HG03342 (cell line): ENCODE results near the gene C1orf105.

ENCODE experiments used
- ATAC-seq: cut with Tn5 transposase; IDR thresholded peaks from one replicate; pipeline ENCODE4 v1.9.1; 2021; ENCODE audit warnings: mild to moderate bottlenecking, moderate library complexity; ENCODE audit not compliant: unreplicated experiment

Gene C1orf105

GRCh38 chr1:172395576-172395975 is 24.9 kb upstream of the C1orf105 start:
- no peak for ATAC-seq

DNA sequence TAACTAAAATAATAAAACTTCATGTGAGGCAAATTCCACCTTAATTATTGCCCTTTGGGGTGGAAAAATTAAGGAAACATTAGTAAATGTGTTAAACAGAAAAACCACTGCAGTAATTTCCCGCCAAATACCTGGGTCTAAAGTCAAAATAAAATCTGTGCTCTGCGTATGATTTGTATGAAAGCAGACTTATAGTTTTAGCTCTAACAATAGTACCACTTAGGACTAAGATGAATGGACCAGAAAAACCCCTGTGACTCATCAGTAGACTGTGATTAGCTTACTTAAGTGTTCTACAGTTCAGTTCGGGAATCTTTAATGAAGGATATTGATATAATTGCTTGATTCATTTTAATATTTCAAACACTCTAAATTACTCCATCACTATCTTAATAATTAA is 23.3 kb upstream of the C1orf105 start:
- ATAC-seq, result no peak

DNA sequence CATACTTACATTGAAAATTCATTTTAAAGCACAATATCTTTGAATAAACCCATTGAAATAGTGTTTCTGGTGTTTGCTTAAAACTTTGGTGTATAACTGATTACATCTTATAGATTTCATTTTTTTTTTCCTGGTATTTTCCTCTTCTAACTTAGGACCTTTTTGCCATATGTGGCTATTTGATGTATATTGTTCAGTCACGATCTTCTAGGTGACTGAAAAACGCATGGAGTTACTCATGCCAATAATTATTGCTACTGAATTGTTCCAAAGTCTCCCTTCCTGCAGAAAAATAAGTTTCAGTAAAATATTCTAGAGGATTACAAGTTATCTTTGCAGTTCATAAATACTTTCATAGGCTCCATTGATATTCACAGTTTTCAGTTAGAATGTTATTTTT is 22.9 kb upstream of the C1orf105 start:
- no peak for ATAC-seq

DNA sequence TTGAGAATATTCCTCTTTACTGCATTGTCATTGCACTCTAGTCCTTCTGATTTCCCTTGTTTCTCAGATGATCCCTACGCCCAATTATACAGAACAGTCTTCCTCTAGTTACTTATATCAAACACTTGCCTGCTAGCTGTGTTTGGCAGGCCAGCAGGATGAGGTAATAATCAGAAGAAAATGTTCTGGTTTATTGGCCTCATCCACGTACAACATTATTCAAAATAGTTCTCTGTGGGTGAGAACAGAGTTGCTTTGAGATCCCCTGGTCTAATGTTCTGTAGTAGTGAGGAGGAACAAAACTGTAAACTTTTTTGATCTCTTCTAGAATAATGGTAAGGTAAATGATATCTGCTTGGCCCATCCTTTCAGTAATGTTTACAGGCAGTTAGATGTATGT is 22.3 kb upstream of the C1orf105 start:
- ATAC-seq, result no peak

GRCh38 chr1:172398970-172399755 is 21.3 kb upstream of the C1orf105 start:
- ATAC-seq, result no peak

DNA sequence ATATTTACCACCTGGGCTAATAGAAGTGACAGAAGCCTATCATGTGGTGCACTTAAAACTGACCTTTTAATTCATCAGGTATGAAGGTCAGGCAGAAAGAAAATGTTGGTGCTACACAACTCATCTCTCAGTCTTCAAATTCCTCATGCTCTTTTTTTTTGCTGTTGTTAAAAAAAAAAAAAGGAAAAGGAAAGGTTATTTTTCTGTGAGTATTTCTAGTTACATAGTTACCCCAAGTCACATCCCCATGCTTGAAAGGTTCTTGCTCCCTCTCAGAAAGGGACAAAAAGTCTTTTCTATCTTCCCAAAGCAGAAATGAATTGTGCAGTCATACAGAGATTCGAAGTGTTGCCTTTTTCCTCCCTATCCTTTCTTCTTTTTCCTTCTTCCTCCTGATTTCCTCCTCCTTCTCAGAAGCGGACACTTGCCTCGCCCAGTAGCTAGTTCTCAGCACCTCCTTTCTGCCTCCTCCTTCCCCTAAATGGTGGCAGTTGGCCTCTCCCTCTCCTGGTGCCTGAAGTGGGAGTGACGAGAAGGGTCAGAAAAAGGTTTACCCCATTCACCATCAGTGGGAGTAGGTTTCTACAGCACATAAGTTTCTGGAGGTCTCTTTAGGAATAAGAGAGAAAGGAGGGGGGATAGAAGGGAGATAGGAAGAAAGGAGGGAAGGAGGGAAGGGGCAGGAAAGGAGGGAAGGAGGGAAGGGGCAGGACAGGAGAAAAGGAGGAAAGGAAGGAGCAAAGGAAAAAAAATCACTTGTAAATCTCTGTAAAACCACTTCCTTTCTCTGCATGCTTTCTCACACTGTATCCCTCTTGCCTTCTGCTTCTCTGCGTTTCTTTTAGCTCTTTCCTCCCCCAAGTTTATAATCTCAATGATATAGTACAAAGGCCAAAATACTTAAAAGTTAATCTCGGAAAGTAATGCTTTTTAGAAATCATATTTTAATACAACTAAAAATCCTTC is 20.4 kb upstream of the C1orf105 start:
- no peak for ATAC-seq

- no peak for ATAC-seq
These were observed 19.8 kb upstream of the C1orf105 start for GRCh38 chr1:172400722-172401105.

DNA sequence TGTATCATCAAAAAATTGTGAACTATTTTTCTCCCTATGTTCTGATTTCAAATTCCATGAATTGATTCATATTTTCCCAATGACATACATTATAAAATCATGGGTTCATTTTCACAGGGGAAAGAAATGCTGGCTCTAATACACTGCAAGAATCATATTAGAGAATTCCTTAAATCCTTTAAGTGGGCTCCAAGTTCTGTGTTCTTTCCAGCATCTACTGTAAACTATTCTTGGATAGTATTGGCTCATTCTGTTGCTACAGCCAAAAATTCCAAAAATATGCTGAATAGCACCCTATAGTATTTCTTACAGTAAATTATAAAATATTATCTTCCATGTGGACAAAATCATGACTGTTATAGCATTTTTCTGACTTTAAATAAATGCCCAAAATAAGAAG is 19.0 kb upstream of the C1orf105 start:
- ATAC-seq, result no peak

- ATAC-seq, result no peak
These were observed 18.6 kb upstream of the C1orf105 start for GRCh38 chr1:172401892-172402291.

- ATAC-seq, result no peak
These were observed 17.5 kb upstream of the C1orf105 start for GRCh38 chr1:172402878-172403569.

DNA sequence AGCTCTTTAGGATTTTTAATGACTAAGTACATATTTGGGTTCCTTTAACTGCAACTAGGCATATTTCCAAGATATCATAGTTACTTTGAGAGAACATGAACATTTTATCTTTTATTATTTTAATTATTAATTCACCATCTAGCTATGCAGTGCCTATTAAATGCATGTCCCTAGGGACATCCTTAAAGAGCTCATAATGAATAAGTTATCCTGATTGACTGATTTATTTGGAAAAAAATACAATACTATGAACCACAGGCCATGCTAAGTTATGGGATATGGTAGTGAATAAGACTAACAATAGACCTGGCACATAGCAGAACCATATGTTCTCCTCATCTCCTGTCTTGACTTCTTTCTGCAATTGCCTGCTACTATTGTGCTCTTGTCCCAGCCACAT is 16.4 kb upstream of the C1orf105 start:
- no peak for ATAC-seq

DNA sequence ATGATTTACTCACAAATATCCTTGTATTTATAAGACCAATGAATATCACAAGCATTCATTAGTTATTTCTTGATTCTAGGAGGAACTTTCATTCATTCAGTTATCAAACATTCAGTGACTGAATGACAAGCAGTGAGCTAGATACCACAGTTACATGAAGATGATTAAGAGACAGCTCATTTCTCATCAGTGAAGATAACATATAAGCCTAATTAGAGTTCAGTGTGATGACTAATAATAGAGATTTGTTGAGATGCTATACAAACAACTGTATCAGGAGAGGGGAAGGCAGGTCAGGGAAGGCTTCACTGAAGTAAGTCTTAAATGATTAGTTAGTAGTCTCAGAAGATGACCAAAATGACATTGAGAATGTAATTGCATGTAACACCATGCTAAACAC is 14.6 kb upstream of the C1orf105 start:
- ATAC-seq, result no peak

GRCh38 chr1:172406968-172407367 is 13.5 kb upstream of the C1orf105 start:
- ATAC-seq, result no peak

- ATAC-seq, result no peak
These were observed 11.5 kb upstream of the C1orf105 start for GRCh38 chr1:172408958-172409357.

DNA sequence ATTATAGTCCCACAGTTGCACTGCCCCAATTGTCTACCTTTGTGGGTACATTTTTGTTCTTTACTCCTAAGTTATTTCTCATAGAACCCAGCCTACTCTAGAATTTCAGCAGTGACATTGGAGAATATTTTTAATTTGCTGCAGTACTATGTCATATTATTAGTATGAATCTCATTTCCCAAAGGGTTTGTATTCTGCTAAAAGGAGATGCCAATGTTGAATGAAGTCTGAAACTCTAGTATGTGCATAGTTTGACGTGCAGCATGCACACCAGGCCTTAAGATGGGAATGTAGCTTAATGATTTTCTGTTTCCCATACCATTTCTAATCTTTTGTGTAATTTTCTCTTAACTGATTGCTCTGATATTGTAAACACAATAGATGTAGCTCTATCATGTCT is 10.5 kb upstream of the C1orf105 start:
- no peak for ATAC-seq

- no peak for ATAC-seq
These were observed 8.6 kb upstream of the C1orf105 start for GRCh38 chr1:172411791-172412338.

- ATAC-seq, result no peak
These were observed 6.2 kb upstream of the C1orf105 start for GRCh38 chr1:172414331-172414730.

DNA sequence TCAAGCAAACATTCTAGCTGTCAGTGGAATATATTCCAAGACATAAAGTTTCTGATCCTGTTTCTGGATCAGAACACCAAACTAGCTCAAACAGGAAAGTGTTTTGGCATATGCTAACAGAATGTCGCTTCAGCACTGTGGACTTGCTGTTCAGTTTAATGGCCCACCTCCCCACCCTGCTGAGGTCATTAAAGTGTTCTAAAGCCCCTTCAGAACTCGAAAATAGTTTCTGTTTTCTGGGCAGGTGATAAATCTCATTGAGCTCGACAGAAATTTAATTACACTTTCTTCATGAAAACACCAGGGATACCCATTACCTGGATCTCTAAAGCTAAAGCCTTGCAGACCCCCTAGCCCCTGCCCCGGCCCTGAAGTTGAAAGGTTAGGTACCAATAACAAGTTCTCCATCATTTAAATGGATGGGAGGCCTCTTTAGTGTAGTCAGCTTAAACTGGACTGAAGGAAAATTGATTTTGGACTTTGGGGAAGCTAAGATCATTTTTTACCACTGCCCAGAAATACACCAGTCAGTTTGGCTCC is 3.9 kb upstream of the C1orf105 start:
- no peak for ATAC-seq

DNA sequence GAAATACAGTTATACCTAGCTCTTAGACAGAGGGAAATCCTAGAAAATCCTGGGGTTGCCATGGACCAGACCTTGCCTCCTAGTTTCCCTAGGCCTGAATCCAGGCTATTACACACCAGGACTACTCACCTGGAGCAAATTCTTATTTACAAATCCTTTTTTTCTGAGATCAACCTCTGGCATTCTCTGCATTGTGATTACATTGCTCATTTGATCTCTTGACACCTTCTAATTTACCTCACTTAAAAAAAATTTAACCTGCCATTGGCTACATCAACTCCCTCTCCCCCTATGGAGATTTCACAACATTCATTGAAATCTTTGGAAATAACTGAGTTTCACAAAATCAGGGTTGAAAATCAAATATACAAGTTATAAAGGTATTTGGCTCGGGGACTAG is 2.9 kb upstream of the C1orf105 start:
- ATAC-seq, result no peak

GRCh38 chr1:172421974-172422604 is 1.6 kb downstream of the C1orf105 start:
- ATAC-seq, result no peak
